ENCODE results near the gene CHRNE.

CHRNE gene

DNA sequence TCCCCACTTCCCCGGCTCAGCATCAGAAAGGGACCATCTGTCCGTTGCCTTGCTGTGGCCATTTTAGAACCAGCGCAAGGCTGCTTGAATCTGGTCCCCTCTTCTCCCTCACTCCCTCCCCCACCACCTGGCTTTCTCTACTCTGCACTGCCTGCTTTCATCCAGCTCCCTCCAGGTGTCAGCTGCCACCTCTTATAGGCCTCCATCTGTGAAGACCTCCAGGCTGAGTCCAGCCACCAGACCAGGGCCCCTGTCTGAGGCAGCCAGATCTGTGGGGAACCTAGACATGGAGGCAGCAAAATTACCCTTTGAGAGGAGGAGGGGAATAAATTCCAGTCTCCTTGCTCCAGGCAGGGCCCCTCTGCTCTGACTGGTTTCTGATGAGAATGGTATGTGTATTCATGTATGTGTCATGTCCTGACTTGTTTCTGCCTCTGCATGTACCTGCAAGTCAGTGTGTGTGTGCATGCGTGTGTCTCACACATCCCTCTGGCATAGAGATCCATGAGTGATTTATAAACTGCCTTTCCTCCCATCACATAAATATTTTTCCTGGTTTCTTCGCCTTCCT lies 48.7 kb downstream of the CHRNE start:
- ChIA-PET POLR2A (ENCODE audit: low non-redundant PET) (no interaction called here), CTCF (no interaction called here)
- DNase-seq (ENCODE audit: low spot score): peak; percentile 88
- H3K27ac ChIP-seq: peak overlapping the region; percentile 99
- TF ChIP-seq, protein P1, sequence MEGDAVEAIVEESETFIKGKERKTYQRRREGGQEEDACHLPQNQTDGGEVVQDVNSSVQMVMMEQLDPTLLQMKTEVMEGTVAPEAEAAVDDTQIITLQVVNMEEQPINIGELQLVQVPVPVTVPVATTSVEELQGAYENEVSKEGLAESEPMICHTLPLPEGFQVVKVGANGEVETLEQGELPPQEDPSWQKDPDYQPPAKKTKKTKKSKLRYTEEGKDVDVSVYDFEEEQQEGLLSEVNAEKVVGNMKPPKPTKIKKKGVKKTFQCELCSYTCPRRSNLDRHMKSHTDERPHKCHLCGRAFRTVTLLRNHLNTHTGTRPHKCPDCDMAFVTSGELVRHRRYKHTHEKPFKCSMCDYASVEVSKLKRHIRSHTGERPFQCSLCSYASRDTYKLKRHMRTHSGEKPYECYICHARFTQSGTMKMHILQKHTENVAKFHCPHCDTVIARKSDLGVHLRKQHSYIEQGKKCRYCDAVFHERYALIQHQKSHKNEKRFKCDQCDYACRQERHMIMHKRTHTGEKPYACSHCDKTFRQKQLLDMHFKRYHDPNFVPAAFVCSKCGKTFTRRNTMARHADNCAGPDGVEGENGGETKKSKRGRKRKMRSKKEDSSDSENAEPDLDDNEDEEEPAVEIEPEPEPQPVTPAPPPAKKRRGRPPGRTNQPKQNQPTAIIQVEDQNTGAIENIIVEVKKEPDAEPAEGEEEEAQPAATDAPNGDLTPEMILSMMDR (conservative IDR thresholded peaks at IDR 0.05; ENCODE audit: low read depth): no peak

DNA sequence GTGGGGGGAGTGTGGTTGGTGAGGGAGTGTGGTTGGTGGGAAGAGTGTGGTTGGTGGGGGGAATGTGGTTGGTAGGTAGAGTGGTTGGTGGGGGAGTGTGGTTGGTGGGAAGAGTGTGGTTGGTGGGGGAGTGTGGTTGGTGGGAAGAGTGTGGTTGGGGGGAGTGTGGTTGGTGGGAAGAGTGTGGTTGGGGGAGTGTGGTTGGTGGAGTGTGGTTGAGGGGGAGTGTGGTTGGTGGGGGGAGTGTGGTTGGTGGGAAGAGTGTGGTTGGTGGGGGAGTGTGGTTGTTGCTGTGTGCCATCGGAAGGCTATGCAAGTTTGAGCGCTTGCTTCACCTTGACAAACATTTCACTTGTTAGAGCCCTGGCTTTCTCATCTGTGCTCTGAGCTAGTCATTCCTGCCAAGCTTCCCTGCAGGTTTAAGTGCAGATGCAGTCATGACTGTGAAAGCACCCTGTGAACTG lies 49.7 kb downstream of the CHRNE start:
- POLR2A ChIA-PET (ENCODE audit: low non-redundant PET): no interaction called here
- TF ChIP-seq, protein P1 (conservative IDR thresholded peaks at IDR 0.05; ENCODE audit: low read depth): no peak
- CTCF ChIA-PET: interaction anchor here (0.6 to 0.7 kb wide), 2 partner anchors 8 to 57 kb away, joined by 3 to 8 read pairs; no protein-coding TSS in a partner anchor
- DNase-seq (ENCODE audit: low spot score): no peak
- peak overlapping the region; percentile 99 for H3K27ac ChIP-seq

DNA sequence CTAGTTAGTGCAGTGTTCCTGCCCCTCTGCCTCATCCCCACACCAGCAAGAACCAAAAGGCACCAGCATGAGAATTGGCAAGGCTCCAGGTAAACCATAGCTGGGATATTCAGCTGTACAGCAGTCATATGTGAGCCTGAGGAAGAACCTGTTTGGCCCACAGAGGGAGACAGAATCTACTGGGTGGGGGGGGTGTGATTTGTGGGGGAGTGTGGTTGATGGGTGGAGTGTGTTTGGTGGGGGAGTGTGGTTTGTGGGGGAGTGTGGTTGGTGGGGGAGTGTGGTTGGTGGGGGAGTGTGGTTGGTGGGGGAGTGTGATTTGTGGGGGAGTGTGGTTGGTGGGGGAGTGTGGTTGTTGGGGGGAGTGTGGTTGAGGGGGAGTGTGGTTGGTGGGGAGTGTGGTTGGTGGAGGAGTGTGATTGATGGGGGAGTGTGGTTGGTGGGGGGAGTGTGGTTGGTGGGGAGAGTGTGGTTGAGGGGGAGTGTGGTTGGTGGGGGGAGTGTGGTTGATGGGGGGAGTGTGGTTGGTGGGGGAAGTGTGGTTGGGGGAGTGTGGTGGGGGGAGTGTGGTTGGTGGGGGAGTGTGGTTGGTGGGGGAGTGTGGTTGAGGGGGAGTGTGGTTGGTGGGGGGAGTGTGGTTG lies 50.2 kb downstream of the CHRNE start:
- no peak for DNase-seq (ENCODE audit: low spot score)
- POLR2A ChIA-PET (ENCODE audit: low non-redundant PET): interaction anchor here (0.6 kb wide), 1 partner anchor 44 kb away, joined by 4 read pairs; no protein-coding TSS in a partner anchor
- peak overlapping the region; percentile 99 for H3K27ac ChIP-seq
- TF ChIP-seq, protein P1 (conservative IDR thresholded peaks at IDR 0.05; ENCODE audit: low read depth): no peak
- CTCF ChIA-PET: no interaction called here

DNA sequence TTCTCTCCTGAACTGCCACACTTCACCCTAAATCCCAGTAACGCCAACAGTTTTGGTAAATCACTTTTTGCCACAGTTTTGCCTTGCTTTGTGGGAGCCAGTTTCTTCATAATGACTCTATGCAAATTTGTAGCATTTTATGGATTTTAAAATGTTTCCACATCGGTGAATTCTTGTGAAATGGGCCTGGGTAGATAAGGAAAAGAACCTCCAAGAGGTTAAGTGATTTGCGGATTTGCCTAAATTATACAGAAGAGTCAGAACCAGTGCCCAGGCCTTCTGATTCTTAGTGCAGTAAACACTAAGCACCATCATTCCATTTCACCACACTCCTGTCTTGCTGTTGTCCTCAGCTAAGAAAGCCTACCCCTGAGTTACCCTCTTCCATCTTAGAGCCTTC lies 51.8 kb downstream of the CHRNE start:
- ChIA-PET POLR2A (ENCODE audit: low non-redundant PET) (no interaction called here), CTCF (interaction anchor here (0.8 kb wide), 1 partner anchor 61 kb away, joined by 3 read pairs; no protein-coding TSS in a partner anchor)
- peak overlapping the region; percentile 99 for H3K27ac ChIP-seq
- DNase-seq (ENCODE audit: low spot score): no peak
- TF ChIP-seq, protein P1 (conservative IDR thresholded peaks at IDR 0.05; ENCODE audit: low read depth): no peak

DNA sequence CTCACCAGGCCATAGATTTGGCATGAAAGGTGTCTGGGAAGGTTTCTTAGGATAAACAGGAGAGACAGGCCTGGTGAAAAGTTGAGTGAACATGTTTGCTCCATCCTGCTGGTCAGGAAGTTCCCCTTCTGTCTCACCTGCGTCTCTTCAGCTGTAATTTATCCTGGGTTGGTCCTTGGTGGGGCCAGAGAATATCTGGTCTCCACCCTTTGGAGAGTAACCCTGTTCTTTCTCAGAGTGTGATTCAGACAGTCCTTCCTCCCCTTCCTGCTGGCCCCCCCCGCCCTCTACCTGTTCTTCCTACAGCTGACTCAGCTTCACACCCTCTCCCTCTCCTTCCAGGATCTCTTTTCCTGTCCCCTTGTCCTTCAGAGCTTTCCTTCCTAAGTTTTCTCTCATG lies 52.7 kb downstream of the CHRNE start:
- H3K27ac ChIP-seq: peak overlapping the region; percentile 99

DNA sequence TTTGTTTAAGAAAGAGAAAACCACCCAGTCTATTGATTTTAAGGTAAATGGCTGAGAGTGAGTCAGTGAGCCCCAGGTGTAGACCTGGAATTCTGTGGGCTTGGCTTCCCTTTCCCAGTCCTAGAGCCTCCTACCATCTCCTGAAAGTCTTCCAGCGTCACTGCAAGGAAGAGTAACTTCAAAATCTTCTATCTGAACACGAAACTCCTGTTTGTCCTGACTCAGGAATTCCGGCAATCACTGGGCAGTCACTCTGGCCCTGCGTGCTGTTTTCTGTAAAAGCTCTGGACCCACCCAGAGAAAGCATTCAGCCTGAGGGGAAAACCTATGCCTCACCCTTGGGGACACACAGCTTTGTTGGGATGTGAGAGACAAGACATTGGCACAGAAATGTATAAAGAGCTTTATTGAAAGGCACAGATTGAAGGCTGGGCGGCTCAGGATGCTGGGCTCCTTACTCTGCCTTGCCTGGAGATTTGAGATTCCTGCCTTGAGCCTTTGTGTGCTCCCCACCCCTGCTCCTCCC lies 53.8 kb downstream of the CHRNE start:
- peak; percentile 84 for DNase-seq (ENCODE audit: low spot score)
- ChIA-PET POLR2A (ENCODE audit: low non-redundant PET) (interaction anchor here (0.6 kb wide), 2 partner anchors 10 to 23 kb away, joined by 3 read pairs; no protein-coding TSS in a partner anchor), CTCF (interaction anchor here (0.6 kb wide), 1 partner anchor 196 kb away, joined by 3 read pairs; no protein-coding TSS in a partner anchor)

More for the DNA sequence above, 52.7 kb downstream of the CHRNE start:
- TF ChIP-seq, protein P1 (conservative IDR thresholded peaks at IDR 0.05; ENCODE audit: low read depth): no peak
- DNase-seq (ENCODE audit: low spot score): peak; percentile 88
- ChIA-PET CTCF (interaction anchor here (0.6 to 0.8 kb wide), 3 partner anchors 28 to 140 kb away, joined by 3 to 4 read pairs (median 3); no protein-coding TSS in a partner anchor), POLR2A (ENCODE audit: low non-redundant PET) (interaction anchor here (0.6 kb wide), 1 partner anchor 60 kb away, joined by 6 read pairs; no protein-coding TSS in a partner anchor)

More for the DNA sequence above, 53.8 kb downstream of the CHRNE start:
- peak overlapping the region; percentile 99 for H3K27ac ChIP-seq
- TF ChIP-seq, protein P1 (conservative IDR thresholded peaks at IDR 0.05; ENCODE audit: low read depth): no peak

Data from RWPE1 (cell line).